ENCODE measurements around the gene CENPP.

GRCh38 chr9:92299116-92299515 is 26.6 kb upstream of the CENPP start:
- TF ChIP-seq CTCF (IDR thresholded peaks at IDR 0.05), result no peak
- no peak for TF ChIP-seq POLR2A (IDR thresholded peaks at IDR 0.05)

Measured in body of pancreas (tissue), 4 donors.